Measurements from ENCODE around the gene DLG5. TPM values are rescaled to one million over a fixed set of nuclear protein-coding genes. Genes with fewer than 3 reads are reported as not detected.
"Not testable (repeated sequence)": the region's sequence is repeated elsewhere in the genome, so short reads cannot be mapped to it uniquely, and the experiment has no call there.

The DLG5 gene
- total RNA-seq, 4 donors from 2014 or later, result 45.4 to 92.4 (median 61.2) TPM

GRCh38 chr10:77770081-77770867 is 156.3 kb downstream of the DLG5 start:
- intact Hi-C loops (cut with DNase I), result no loop called here
- WGBS, 2 donors, result 75 to 77% methylated on average over 16 to 18 of the region's 18 CpGs
- Histone ChIP-seq H3K4me1 (peaks cover 20 to 26% of the 10 kb centered on the region in 2 donors), H3K4me3 (replicated peaks in 1 of 3) (no peak overlapping the region), H3K27ac (no peak overlapping the region), H3K9me3 (no peaks in the 10 kb centered on the region), H3K36me3 (no peaks in the 10 kb centered on the region), H3K27me3 (no peaks in the 10 kb centered on the region)
- no peak for DNase-seq
- TF ChIP-seq CTCF (IDR thresholded peaks at IDR 0.05), result no peak
- no peak for TF ChIP-seq POLR2A (IDR thresholded peaks at IDR 0.05)

- H3K36me3 ChIP-seq, result no peaks in the 10 kb centered on the region
- WGBS, 2 donors, result 96 to 100% methylated on average over 1 of the region's 1 CpG
- TF ChIP-seq POLR2A (IDR thresholded peaks at IDR 0.05) (no peak), CTCF (IDR thresholded peaks at IDR 0.05) (no peak)
Measured at GRCh38 chr10:77768039-77768438, 158.5 kb downstream of the DLG5 start.

GRCh38 chr10:77763453-77764430 is 162.8 kb downstream of the DLG5 start:
- TF ChIP-seq CTCF (IDR thresholded peaks at IDR 0.05) (no peak), POLR2A (IDR thresholded peaks at IDR 0.05) (no peak)
- 76 to 77% methylated on average over 9 of the region's 9 CpGs for WGBS, 2 donors

More at GRCh38 chr10:77768039-77768438, 158.5 kb downstream of the DLG5 start:
- Histone ChIP-seq H3K9me3 (no peaks in the 10 kb centered on the region), H3K4me1 (peaks cover 0 to 9% of the 10 kb centered on the region in 2 donors), H3K27me3 (no peaks in the 10 kb centered on the region), H3K4me3 (replicated peaks in 1 of 3) (no peak overlapping the region), H3K27ac (no peak overlapping the region)
- no peak for DNase-seq
- intact Hi-C loops (cut with DNase I), result no loop called here

GRCh38 chr10:77758406-77758805 is 168.1 kb downstream of the DLG5 start:
- H3K4me3 ChIP-seq (replicated peaks in 1 of 3); intact Hi-C loops (cut with DNase I); H3K9me3 ChIP-seq; H3K36me3 ChIP-seq; DNase-seq; H3K4me1 ChIP-seq; H3K27me3 ChIP-seq; H3K27ac ChIP-seq: not testable (repeated sequence)
- WGBS, 2 donors, result 93 to 94% methylated on average over 2 of the region's 2 CpGs

More at GRCh38 chr10:77763453-77764430, 162.8 kb downstream of the DLG5 start:
- no peak for DNase-seq
- Histone ChIP-seq H3K9me3 (no peaks in the 10 kb centered on the region), H3K27me3 (no peaks in the 10 kb centered on the region), H3K36me3 (no peaks in the 10 kb centered on the region), H3K27ac (no peak overlapping the region), H3K4me3 (replicated peaks in 1 of 3) (no peak overlapping the region), H3K4me1 (no peaks in the 10 kb centered on the region)
- intact Hi-C loops (cut with DNase I), result no loop called here

- H3K4me1 ChIP-seq, result no peaks in the 10 kb centered on the region
- H3K36me3 ChIP-seq, result no peaks in the 10 kb centered on the region
- H3K9me3 ChIP-seq, result no peaks in the 10 kb centered on the region
- TF ChIP-seq CTCF (IDR thresholded peaks at IDR 0.05) (peak; percentile 20 to 62 (median 38)), POLR2A (IDR thresholded peaks at IDR 0.05) (no peak)
- H3K4me3 ChIP-seq (replicated peaks in 1 of 3), result no peak overlapping the region
- no peak overlapping the region for H3K27ac ChIP-seq
- no peaks in the 10 kb centered on the region for H3K27me3 ChIP-seq
- intact Hi-C loops (cut with DNase I), result no loop called here
- peak; percentile 43 to 59 for DNase-seq
- 21 to 27% methylated on average over 12 of the region's 12 CpGs for WGBS, 2 donors
Measured at GRCh38 chr10:77756319-77757232, 170.0 kb downstream of the DLG5 start.

Measured in thyroid gland (tissue), 4 donors.